Suppressor macrophage (primary cell): ENCODE results near the gene SPRYD4.
"Not testable (repeated sequence)": the region's sequence is repeated elsewhere in the genome, so short reads cannot be mapped to it uniquely, and the experiment has no call there.

Experiments used
- DNase-seq, 4 experiments: peaks; one replicate each; pipeline ENCODE4 v3.0.0-alpha.2; 2020 to 2022

SPRYD4 gene

GRCh38 chr12:56476972-56477432 lies 8.6 kb downstream of the SPRYD4 start:
- DNase-seq, result no peak

GRCh38 chr12:56477521-56478225 lies 9.3 kb downstream of the SPRYD4 start:
- DNase-seq, result no peak

GRCh38 chr12:56479625-56480024 lies 11.2 kb downstream of the SPRYD4 start:
- no peak for DNase-seq

- no peak for DNase-seq
Observed at GRCh38 chr12:56484566-56484965, 16.2 kb downstream of the SPRYD4 start.

GRCh38 chr12:56486694-56487093 lies 18.3 kb downstream of the SPRYD4 start:
- no peak for DNase-seq

GRCh38 chr12:56487448-56488040 lies 19.2 kb downstream of the SPRYD4 start:
- DNase-seq, result peak in 1 of 4 experiments; percentile 12

- DNase-seq, result peak; percentile 63 to 82 (median 75)
Observed at GRCh38 chr12:56488041-56488955, 19.9 kb downstream of the SPRYD4 start, which contains the start of gene GLS2. Gene GLS2, minus strand, starts transcription at chr12:56488161. Its CDS starts 43 bp downstream, at chr12:56488118.

GRCh38 chr12:56490360-56490759 lies 22.0 kb downstream of the SPRYD4 start:
- DNase-seq, result no peak

- DNase-seq, result not testable (repeated sequence)
Observed at GRCh38 chr12:56493409-56494105, 25.2 kb downstream of the SPRYD4 start.

- not testable (repeated sequence) for DNase-seq
Observed at GRCh38 chr12:56494106-56494415, 25.7 kb downstream of the SPRYD4 start.

- DNase-seq, result not testable (repeated sequence)
Observed at GRCh38 chr12:56494481-56494880, 26.1 kb downstream of the SPRYD4 start.

- peak in 3 of 4 experiments; percentile 33 to 44 (median 42) for DNase-seq
Observed at GRCh38 chr12:56496704-56497103, 28.3 kb downstream of the SPRYD4 start.

GRCh38 chr12:56498126-56498902 lies 29.9 kb downstream of the SPRYD4 start:
- DNase-seq, result not testable (repeated sequence)

- not testable (repeated sequence) for DNase-seq
Observed at GRCh38 chr12:56499452-56499851, 31.1 kb downstream of the SPRYD4 start.

- not testable (repeated sequence) for DNase-seq
Observed at GRCh38 chr12:56499879-56500278, 31.5 kb downstream of the SPRYD4 start.

GRCh38 chr12:56510786-56511185 lies 42.4 kb downstream of the SPRYD4 start:
- no peak for DNase-seq

- not testable (repeated sequence) for DNase-seq
Observed at GRCh38 chr12:56514014-56514318, 45.6 kb downstream of the SPRYD4 start.

- DNase-seq, result no peak
Observed at GRCh38 chr12:56517854-56518253, 49.5 kb downstream of the SPRYD4 start.

- DNase-seq, result peak in 1 of 4 experiments; percentile 17
Observed at GRCh38 chr12:56518570-56518969, 50.2 kb downstream of the SPRYD4 start.

- no peak for DNase-seq
Observed at GRCh38 chr12:56520048-56520447, 51.7 kb downstream of the SPRYD4 start.

- peak in 2 of 4 experiments; percentile 13 to 20 for DNase-seq
Observed at GRCh38 chr12:56520506-56520905, 52.1 kb downstream of the SPRYD4 start.

GRCh38 chr12:56521209-56521589 lies 52.8 kb downstream of the SPRYD4 start:
- peak in 3 of 4 experiments; percentile 24 to 37 (median 36) for DNase-seq
